Fibroblast of peridontal ligament (primary cell): ENCODE results near the gene MCU.
"Not testable (repeated sequence)": the region's sequence is repeated elsewhere in the genome, so short reads cannot be mapped to it uniquely, and the experiment has no call there.

Source experiments
- DNase-seq: peaks from one replicate; pipeline ENCODE4 v3.0.0-alpha.2; 2010; ENCODE audit errors: extremely low read depth

Gene MCU

DNA sequence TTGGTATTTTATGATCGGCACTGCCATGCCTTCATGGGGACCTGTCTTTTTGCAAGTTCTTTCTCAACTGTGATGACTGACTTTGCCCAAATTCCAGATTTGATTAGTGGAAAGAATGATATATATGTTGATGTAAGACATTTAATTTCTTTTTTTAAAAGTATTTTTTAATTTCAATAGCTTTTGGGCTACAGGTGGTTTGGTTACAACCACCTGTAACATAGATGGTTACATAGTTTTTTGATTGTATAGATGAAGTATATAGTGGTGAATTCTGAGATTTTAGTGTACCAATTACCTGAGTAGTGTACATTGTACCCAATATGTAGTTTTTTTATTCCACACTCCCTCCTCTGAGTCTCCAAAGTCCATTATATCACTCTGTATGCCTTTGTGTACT is 69.6 kb downstream of the MCU start:
- DNase-seq: no peak

DNA sequence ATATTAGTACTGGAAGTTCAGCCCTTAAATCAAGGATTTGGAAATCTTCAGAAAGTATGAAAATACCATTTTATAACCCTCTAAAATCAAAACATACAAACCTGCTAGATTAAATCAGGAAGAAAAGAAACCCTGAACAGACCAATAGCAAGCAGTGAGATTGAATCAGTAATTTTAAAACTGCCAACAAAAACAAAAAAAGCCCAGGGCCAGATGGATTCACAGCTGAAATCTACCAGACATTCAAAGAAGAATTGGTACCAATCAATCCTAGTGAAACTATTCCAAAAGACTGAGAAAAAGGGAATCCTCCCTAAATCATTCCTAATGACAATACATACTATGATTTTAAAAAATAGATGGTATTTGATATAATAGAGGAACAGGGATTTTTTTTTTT is 70.1 kb downstream of the MCU start:
- DNase-seq: peak; percentile 64

DNA sequence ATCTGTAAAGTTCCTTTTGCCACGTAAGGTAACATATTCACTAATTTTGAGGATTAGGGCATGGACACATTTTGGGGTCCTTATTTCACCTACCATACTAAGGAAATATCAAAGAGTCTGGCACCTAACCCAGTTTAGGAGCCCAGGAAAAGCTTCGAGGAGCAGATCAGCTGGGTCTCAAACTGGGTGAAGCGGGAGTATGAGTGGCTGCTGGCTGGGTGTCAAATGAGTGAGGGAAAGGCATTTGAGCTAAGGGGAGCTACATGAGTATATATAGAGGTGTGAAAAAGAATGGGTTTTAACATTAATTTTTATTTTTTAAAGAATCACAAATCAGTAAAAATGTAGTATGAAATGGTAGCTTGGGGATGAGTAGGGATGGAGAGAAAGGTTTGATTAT is 71.3 kb downstream of the MCU start:
- no peak for DNase-seq

- peak; percentile 74 for DNase-seq
These were observed 72.2 kb downstream of the MCU start for GRCh38 chr10:72764151-72764550.

- DNase-seq: no peak
These were observed 73.3 kb downstream of the MCU start for GRCh38 chr10:72765051-72765745.

- DNase-seq: not testable (repeated sequence)
These were observed 79.3 kb downstream of the MCU start for GRCh38 chr10:72771195-72771594.

DNA sequence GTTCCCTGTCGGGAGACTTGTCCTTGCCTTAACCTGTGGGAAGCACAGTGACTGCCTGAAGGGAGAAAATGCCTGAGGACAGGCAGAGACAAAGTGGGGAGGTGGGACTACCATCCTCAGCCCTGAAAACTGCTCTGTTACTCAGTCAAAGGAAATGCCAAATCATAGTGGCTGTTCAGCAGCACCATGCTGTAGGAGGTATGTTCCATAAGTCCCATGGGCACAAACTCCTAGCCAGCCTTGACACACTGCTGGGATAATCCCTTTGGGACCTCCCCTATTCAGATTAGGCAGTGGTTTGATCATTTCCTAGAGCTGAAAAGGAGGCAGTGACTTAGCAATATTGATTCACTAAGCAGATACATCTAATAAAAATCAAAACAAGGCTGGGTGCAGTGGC is 80.1 kb downstream of the MCU start:
- no peak for DNase-seq

DNA sequence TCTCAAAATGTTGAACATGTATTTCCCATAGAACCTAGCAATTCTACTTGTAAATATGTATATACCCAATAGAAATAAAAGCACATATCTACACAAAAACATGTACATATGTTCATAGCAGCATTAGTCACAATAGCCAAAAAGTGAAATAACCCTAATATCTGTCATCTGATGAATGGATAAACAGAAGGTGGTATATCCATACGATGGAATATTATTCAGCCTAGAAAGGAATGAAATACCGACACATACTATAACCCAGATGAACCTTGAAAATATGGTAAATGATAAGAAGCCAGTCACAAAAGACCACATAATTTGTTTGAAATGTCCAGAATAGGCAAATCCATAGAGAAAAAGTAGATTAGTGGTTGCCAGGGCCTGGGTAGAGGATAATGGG is 87.9 kb downstream of the MCU start:
- DNase-seq: no peak

GRCh38 chr10:72782649-72783330 is 90.8 kb downstream of the MCU start:
- no peak for DNase-seq

GRCh38 chr10:72783410-72783833 is 91.5 kb downstream of the MCU start:
- DNase-seq: no peak

DNA sequence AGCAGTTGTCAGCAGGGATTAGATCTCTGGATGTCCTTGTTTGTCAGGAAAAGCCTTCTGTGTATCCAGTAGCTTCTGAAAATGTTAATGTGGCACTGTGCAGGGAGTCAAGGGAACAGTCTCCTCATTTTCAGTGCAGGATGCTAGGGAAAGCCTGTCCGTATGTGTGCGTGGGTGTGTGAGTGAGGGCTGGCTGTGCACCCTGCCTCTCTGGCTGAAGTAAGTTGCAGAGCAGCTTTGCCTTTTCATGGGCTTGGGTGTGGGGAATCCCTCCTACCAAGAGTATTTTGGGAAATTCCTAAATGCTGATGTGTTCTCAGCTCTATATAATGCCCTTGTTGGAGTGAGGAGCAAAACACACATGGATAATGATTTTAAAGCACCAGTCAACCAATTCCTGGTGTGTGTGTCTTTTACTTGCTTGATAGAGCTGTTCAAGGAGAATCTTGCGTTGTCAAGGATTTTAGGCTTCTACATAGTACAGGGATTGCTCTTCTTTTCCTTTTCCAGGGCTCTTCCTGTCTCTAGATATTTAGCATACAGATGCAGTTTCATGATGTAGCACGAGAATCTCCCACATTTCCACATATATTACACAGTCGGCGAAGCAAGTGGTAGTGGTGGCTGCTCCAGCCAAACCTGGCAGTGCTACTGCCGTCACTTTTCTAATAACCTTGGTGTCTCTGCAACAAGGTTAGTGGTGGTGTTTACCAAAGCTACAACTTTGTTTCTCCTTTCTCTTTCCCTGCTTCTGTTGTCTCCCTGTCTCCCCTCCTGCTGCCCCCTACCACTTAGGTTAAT is 92.8 kb downstream of the MCU start:
- peak; percentile 94 for DNase-seq

- peak; percentile 53 for DNase-seq
These were observed 93.5 kb downstream of the MCU start for GRCh38 chr10:72785409-72785808.

DNA sequence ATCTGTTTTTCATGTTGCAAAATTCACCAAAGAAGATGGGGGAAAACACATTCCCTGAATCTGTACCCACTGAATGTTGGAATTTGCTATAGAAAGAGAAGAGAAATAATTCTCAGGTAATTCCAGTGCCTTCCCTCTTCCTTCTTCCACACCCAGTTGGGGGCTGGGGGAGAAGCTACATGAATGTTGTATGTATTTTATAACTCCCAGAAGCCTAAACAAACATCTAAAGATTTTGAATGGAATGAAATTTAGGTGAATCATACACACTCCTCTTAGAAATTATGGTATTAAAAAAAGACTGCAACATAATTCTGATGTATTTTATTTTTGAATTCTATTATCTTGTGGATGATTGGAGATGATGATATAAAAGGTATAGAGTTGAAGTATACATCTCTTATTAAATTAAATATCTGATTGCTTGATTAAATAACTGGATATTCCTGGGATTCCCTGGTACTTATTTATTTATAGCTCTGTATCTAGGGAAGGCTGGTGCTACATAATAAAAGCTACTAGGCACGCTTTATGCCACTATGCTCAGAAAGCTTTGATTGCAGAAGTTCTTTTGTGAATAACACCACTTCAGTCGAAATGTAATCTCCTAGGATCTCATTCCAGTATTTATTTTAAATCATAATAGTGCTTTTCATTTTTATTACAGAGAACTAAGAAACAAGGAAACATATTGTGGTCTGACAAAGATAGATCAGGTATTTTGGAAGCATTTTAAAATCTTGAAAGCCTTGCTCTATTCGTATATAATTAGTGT is 98.5 kb downstream of the MCU start:
- no peak for DNase-seq

DNA sequence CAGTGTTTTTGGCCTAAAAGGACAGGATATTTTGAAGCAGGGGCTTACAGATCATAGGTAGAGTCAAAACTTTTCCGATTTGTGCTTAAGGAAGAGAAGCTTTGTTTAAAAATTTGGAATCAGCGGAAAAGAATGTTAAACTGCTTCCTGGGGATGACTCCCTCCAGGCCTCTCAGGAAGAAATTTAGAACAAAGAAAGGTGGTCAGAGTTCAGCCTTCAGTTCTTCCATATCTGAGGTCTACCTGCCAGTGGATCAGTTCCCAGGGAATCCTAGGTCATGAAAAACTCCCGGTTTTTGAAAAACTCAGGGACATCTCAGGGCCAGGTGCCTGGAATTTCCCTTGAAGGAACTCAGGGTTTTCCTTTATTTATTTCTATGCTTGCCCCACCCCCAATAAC is 100.3 kb downstream of the MCU start:
- DNase-seq: no peak

GRCh38 chr10:72793752-72794151 is 101.8 kb downstream of the MCU start:
- DNase-seq: no peak

DNA sequence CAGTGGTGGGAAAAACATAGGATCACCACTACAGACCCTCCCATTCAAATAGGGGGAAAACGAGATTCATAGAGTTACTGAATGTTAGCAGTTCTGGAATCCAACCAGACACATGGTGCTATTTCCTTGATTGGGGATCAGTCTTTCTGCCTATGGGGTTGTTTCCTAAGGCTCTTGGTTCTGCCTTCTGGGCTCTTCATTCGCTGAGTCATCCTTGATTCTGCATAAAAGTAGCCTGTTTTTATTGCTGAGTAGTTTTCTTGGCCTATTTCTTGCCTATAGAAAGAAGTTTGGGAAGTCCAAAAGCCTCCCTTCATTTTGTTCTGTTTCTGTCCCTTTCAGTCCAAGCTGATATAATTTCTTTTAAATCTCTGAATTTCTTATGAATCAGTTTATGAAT is 102.3 kb downstream of the MCU start:
- peak; percentile 68 for DNase-seq

- peak; percentile 65 for DNase-seq
These were observed 104.1 kb downstream of the MCU start for GRCh38 chr10:72796042-72796441.

DNA sequence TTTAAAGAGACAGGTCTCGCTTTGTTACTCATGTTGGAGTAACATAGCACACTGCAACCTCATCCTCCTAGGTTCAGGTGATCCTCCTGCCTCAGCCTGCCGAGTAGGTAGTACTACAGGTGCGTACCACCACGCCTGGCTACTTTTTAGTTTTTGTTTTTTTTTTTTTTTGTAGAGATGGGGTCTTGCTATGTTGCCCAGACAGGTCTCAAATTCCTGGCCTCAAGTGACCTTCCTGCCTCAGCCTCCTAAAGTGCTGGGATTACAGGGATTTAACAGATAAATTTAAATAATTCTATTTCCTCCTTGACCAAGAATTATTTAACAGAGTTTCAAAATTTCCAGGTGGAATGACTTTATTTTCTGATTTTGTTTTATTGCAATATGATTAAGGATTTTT is 104.6 kb downstream of the MCU start:
- no peak for DNase-seq

GRCh38 chr10:72800000-72800740 is 108.2 kb downstream of the MCU start:
- peak; percentile 93 for DNase-seq

DNA sequence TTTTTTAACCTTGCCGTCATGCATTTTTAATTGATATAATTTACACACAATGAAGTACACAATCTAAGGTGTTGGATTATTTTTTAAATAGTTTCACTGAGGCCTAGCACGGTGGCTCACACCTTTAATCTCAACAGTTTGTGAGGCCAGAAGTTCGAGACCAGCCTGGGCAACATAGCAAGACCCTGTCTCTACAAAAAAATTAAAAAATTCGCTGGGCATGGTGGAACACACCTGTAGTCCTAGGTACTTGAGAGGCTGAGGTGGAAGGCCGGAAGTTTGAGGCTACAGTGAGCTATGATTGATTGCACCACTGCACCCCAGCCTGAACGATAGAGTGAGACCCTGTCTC is 108.8 kb downstream of the MCU start:
- DNase-seq: no peak

- no peak for DNase-seq
These were observed 109.4 kb downstream of the MCU start for GRCh38 chr10:72801263-72801868.
